Measurements from ENCODE around the gene LMX1B.

Gene LMX1B

DNA sequence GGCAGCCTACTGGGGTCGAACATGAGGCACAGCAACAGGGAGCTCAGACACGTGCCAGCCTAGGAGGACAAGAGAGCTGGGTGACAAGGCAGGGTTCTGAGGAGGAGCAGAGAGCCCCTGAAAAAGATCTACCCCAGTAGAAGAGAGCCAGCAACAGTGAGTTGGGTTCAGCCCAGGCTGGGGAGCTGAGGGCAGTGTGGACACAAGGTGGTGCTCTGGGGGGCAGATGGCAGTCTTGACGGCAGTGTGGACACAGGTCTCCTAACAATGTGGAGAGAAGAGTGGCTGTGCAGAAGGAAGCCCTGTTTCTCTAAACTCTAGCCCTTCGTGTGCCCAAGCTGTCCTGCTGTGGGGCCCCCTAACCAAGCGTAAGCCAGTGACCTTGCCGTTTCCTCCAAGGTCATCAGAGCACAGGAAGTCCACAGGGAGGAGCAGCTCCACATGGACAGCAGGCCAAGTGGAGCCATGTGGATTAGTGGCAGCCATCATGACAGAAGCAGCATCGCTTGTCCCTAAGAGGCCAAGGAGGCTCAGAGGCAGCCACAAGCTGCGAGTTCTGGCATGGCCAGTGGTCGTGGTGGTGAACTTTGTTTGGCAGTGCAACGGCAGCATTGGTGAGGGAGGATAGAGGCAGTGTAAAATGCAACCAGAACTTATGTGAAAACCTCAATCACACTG, 25.1 kb upstream of the LMX1B start:
- in situ Hi-C loops (cut with MboI; ENCODE audit: low sequenced_read_pairs, unreplicated experiment): no loop called here
- no peak for DNase-seq (ENCODE audit: low spot score)

DNA sequence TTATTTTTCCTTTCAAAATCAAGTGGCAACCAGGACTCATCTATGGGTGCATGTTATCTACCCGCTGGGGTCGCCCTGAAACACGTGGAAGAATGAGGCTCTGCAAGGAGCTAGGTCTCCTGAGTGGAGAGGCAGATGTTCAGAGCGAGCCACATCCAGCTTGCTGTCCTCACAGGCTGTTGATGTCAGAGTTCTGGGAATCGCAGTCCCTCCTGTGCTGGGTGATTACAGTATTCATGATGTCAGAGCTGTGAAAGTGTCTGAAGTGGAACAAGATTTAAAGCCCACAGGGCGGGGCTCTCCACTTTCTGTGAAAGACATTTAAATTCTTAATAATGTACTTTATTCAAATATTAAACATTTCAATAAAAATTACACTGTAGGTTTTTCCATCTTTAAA, 24.4 kb upstream of the LMX1B start:
- no peak for DNase-seq (ENCODE audit: low spot score)
- no peak for TF ChIP-seq CTCF (IDR thresholded peaks at IDR 0.05; ENCODE audit: borderline replicate concordance, control extremely low read depth, extremely low read depth, insufficient read depth, missing control alignments)

More for the DNA sequence above, 25.1 kb upstream of the LMX1B start:
- no peak for TF ChIP-seq CTCF (IDR thresholded peaks at IDR 0.05; ENCODE audit: borderline replicate concordance, control extremely low read depth, extremely low read depth, insufficient read depth, missing control alignments)

GRCh38 chr9:126591083-126591482, 22.6 kb upstream of the LMX1B start:
- in situ Hi-C loops (cut with MboI; ENCODE audit: low sequenced_read_pairs, unreplicated experiment): no loop called here
- DNase-seq (ENCODE audit: low spot score): no peak

More for the DNA sequence above, 24.4 kb upstream of the LMX1B start:
- in situ Hi-C loops (cut with MboI; ENCODE audit: low sequenced_read_pairs, unreplicated experiment): no loop called here

DNA sequence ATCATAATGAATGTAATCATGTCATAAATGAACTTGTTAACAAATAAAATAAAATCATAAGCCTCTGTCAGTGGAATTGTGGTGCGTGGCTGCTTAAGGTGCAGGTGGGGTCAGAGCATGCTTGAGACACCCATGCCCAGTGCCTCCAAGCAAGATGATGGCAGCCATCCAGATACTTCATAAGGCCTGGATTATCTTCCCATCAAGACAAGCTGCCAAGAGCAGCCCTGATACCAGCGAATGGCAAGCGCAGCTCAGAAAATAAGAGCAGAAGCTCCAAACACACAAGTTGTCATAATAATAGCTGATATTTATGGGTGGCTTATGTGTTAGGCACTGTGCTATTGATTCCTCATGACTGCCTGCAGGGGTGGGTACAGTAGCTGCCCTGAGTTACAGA, 21.8 kb upstream of the LMX1B start:
- no peak for DNase-seq (ENCODE audit: low spot score)
- TF ChIP-seq CTCF (IDR thresholded peaks at IDR 0.05; ENCODE audit: borderline replicate concordance, control extremely low read depth, extremely low read depth, insufficient read depth, missing control alignments): no peak
- in situ Hi-C loops (cut with MboI; ENCODE audit: low sequenced_read_pairs, unreplicated experiment): no loop called here

More at GRCh38 chr9:126591083-126591482, 22.6 kb upstream of the LMX1B start:
- no peak for TF ChIP-seq CTCF (IDR thresholded peaks at IDR 0.05; ENCODE audit: borderline replicate concordance, control extremely low read depth, extremely low read depth, insufficient read depth, missing control alignments)

- no peak for DNase-seq (ENCODE audit: low spot score)
- in situ Hi-C loops (cut with MboI; ENCODE audit: low sequenced_read_pairs, unreplicated experiment): no loop called here
- no peak for TF ChIP-seq CTCF (IDR thresholded peaks at IDR 0.05; ENCODE audit: borderline replicate concordance, control extremely low read depth, extremely low read depth, insufficient read depth, missing control alignments)
These were observed 21.3 kb upstream of the LMX1B start for GRCh38 chr9:126592461-126592860.

GRCh38 chr9:126595982-126596381, 17.7 kb upstream of the LMX1B start:
- in situ Hi-C loops (cut with MboI; ENCODE audit: low sequenced_read_pairs, unreplicated experiment): no loop called here
- no peak for TF ChIP-seq CTCF (IDR thresholded peaks at IDR 0.05; ENCODE audit: borderline replicate concordance, control extremely low read depth, extremely low read depth, insufficient read depth, missing control alignments)
- no peak for DNase-seq (ENCODE audit: low spot score)
